PC-3 (cell line): Measurements from ENCODE around the gene CPEB4.

Experiments
- EZH2 ChIP-seq: fragments of 300-600 bp; sonication (generic); IDR thresholded peaks from one replicate; pipeline ENCODE4 v1.6.1; 2017; ENCODE audit warnings: antibody characterized with exemption, mild to moderate bottlenecking, low read length; ENCODE audit not compliant: unreplicated experiment
- TF ChIP-seq, protein P1 (sequence below): fragments of 300-600 bp; sonication (generic); conservative IDR thresholded peaks from 2 replicates; pipeline ENCODE4 v1.5.1; 2017; ENCODE audit warnings: antibody characterized with exemption, low read depth, mild to moderate bottlenecking, low read length

DNA sequence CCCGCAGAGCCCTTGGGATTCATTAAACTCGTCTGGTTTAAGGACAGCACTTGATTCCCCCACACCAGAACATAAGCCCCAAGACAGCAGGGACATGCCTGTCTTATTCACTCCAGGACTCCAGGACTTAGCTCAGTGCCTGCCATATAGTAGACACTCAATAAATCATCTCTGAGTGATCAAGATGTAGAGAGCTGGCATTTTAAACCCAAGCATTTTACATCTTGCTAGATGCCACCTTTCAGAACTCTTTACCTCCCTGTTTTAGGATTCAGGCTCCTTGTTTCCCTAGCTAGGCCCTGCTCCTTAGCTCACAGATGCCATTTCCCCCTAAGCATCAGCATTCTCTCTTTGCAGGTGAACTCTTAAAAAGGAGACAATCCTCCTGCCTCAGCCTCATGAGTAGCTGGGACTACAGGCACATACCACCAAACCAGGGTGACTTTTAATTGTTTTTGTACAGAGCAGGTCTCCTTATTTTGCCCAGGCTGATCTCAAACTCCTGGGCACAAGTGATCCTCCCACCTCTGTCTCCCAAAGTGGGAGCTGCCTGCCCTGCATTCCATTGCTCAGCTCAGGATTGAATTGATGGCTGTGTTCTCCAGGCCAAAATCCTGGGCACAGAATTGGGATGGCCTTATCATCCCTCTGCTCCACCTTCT is 32.0 kb upstream of the CPEB4 start:
- TF ChIP-seq, protein P1, sequence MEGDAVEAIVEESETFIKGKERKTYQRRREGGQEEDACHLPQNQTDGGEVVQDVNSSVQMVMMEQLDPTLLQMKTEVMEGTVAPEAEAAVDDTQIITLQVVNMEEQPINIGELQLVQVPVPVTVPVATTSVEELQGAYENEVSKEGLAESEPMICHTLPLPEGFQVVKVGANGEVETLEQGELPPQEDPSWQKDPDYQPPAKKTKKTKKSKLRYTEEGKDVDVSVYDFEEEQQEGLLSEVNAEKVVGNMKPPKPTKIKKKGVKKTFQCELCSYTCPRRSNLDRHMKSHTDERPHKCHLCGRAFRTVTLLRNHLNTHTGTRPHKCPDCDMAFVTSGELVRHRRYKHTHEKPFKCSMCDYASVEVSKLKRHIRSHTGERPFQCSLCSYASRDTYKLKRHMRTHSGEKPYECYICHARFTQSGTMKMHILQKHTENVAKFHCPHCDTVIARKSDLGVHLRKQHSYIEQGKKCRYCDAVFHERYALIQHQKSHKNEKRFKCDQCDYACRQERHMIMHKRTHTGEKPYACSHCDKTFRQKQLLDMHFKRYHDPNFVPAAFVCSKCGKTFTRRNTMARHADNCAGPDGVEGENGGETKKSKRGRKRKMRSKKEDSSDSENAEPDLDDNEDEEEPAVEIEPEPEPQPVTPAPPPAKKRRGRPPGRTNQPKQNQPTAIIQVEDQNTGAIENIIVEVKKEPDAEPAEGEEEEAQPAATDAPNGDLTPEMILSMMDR: no peak
- TF ChIP-seq EZH2: no peak
